ENCODE results near the gene UPF1.

GRCh38 chr19:18898081-18898606, 66.4 kb downstream of the UPF1 start:
- no peak for TF ChIP-seq EZH2 (IDR thresholded peaks at IDR 0.05)
- TF ChIP-seq CTCF (IDR thresholded peaks at IDR 0.05) = no peak
- TF ChIP-seq EZH2phosphoT487 (IDR thresholded peaks at IDR 0.05) = no peak
